GM19324 (cell line): ENCODE results near the gene CNPY4.
"Not testable (repeated sequence)": the region's sequence is repeated elsewhere in the genome, so short reads cannot be mapped to it uniquely, and the experiment has no call there.

Experiments used
- ATAC-seq: cut with Tn5 transposase; IDR thresholded peaks from one replicate; pipeline ENCODE4 v1.9.1; 2021; ENCODE audit warnings: mild to moderate bottlenecking, moderate library complexity; ENCODE audit not compliant: unreplicated experiment, low FRiP score

The CNPY4 gene

GRCh38 chr7:100118388-100119071 lies 904 bp upstream of the CNPY4 start:
- no peak for ATAC-seq

- ATAC-seq, result peak; percentile 29
These were observed 717 bp downstream of the CNPY4 start for GRCh38 chr7:100119970-100120732.

DNA sequence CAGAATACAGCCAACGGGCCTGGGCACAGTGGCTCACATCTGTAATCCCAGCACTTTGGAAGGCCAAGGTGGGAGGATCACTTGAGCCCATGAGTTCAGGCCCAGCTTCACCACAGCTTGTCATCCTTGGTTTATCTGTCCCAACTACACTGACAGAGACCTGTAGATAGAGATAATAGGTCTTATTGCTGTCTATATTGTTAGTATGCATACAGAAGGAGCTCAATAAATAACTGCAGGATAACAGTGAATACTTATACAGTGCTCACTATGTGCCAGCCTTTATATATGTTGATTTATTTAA lies 1.3 kb downstream of the CNPY4 start:
- ATAC-seq, result no peak

GRCh38 chr7:100122067-100122466 lies 2.6 kb downstream of the CNPY4 start:
- ATAC-seq, result no peak

DNA sequence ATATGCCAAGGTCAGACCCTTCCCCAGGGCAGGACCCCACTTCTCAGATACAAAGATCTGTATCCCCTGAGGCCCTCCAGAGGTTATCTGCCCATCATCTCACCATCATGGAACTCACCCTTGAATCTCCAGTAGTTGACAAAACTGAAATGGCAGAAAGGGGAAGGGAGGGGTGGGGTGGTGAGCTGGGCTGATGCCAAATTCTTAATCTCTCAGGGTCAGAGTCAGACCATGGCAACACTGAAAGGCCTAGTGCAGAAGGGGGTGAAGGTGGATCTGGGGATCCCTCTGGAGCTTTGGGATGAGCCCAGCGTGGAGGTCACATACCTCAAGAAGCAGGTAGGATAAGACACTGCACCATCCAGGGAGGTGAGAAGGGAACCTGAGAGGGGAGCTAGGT lies 3.1 kb downstream of the CNPY4 start:
- no peak for ATAC-seq

- ATAC-seq, result no peak
These were observed 5.1 kb downstream of the CNPY4 start for GRCh38 chr7:100124301-100125230.

DNA sequence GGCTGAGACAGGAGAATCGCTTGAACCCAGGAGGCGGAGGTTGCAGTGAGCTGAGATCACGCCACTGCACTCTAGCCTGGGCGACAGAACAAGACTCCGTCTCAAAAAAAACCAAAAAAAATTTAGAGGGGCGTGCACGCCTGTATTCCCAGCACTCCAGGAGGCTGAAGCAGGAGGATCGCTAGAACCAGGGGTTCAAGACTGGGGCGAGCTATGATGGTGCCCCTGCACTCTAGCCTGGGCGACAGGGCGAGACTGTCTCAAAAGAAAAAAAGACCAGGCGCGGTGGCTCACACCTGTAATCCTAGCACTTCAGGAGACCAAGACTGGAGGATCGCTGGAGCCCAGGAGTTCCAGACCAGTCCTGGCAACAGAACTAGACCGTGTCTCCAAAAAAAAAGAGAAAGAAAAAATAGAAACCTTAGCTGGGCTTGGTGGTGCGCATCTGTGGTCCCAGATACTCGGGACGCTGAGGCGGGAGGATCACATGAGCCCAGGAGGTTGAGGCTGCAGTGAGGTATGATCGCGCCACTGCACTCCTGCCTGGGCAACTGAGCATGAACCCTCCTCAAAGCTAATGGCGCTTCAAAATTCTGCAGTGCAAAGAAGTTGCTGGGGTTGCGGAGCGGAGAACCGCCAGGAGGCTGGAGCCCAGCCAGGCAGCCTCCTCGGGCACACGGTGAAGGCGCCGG lies 7.0 kb downstream of the CNPY4 start:
- ATAC-seq, result peak; percentile 24

DNA sequence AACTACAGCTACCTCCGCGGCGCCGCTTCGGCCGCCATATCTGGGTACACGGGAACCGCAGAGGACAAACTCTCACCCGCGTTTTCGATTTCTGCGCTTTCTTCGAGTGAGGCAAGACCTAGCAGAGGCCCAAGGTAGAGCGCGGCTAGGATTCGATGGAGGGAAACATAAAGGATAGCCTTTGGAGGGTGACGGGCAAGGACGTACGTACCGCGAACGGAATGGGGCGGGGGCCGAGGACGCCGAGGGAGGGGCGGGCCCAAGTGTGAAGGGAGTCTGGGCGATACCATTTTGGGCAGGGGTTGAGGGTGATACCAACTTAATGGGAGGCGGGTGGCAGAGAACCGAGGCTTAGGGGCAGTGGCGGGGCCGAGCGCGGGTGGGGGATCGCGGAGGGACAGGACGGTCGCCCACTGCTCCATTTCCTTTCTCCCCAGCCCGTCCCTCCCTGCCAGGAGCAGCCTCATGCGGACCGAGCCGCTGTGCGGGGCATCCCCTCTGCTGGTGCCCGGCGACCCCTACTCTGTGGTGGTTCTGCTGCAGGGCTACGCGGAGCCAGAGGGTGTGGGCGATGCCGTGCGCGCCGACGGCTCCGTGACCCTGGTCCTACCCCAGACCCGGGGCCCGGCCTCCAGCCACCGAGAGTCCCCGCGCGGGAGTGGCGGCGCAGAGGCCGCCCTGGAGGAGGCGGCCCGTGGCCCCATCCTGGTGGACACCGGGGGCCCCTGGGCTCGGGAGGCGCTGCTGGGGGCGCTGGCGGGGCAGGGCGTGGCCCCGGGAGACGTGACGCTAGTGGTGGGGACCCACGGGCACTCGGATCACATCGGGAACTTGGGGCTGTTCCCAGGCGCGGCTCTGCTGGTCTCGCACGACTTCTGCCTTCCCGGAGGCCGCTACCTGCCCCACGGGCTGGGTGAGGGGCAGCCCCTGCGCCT lies 7.8 kb downstream of the CNPY4 start, which contains the start of gene MBLAC1:
TSS of gene MBLAC1 (plus strand) at position 37 of the 935 bp plus-strand sequence. CDS start at position 466, 429 bp downstream.
- peak; percentile 62 for ATAC-seq

DNA sequence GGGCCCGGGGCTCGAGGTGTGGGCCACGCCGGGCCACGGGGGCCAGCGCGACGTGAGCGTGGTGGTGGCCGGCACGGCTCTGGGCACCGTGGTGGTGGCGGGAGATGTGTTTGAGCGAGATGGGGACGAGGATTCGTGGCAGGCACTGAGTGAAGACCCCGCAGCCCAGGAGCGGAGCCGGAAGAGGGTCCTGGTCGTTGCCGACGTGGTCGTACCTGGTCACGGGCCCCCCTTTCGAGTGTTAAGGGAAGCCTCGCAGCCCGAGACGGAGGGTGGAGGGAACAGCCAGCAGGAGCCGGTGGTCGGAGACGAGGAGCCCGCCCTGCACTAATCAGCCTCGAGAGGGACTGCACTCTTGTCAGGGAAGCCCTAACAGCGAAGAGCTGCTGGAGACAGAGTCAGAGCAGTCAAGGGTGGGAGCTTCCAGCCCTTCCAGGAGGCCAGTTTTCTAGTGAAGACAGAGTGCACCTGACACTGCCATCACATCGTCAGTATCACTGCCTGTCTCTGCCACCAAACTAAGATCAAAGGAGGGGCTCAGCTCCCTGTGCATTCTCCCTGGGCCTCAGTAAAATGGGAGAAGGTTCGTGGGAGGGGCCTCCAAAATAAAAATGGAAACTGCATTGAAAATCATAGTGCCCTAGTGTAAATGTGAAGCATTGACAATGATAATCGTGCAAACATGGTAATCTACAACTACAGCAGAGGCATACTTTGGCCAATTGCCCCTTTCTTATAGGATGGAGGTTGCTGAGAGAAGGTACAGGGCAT lies 8.6 kb downstream of the CNPY4 start:
- ATAC-seq, result no peak

- no peak for ATAC-seq
These were observed 9.2 kb downstream of the CNPY4 start for GRCh38 chr7:100128637-100128963.

GRCh38 chr7:100130220-100130607 lies 10.8 kb downstream of the CNPY4 start:
- not testable (repeated sequence) for ATAC-seq

DNA sequence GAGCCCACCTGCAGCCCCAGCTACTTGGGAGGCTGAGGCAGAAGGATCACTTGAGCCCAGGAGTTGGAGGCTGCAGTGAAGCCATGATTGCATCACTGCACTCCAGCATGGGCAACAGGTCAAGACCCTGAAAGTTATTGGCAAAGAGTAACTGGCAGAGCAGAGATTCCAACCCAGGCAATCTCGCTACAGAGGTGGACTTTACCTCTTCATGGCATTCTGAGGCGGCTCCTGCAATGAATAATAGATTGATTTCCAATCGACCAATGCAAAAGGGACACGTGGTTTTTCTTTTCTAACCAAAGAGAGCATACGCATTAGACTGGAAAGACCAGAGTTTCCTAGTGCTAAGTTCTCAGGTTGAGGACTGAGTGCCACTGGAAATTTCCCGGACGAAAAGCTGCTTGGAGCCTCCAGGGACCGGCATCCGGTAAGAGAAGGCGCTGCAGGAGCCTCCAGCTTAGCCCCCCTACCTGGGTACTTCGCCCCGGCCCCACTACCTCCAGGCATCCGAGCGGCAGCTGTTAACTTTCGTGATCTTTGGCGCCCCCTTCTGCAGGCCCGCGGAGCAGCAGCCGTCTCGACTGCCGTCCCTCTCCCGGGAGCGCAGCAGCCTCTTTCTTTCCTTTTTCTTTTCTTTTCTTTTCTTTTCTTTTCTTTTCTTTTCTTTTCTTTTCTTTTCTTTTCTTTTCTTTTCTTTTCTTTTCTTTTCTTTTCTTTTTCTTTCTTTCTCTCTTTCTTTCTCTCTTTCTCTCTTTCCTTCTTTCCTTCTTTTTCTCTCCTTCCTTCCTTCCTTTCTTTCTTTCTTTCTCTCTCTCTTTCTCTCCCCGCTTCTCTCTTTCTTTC lies 11.4 kb downstream of the CNPY4 start:
- ATAC-seq, result no peak

- no peak for ATAC-seq
These were observed 12.7 kb downstream of the CNPY4 start for GRCh38 chr7:100132126-100132525.

- ATAC-seq, result peak; percentile 54
These were observed 13.3 kb downstream of the CNPY4 start for GRCh38 chr7:100132697-100133151.

GRCh38 chr7:100137851-100138760 lies 18.7 kb downstream of the CNPY4 start:
- ATAC-seq, result no peak

- no peak for ATAC-seq
These were observed 22.1 kb downstream of the CNPY4 start for GRCh38 chr7:100141555-100141949.

GRCh38 chr7:100142461-100142860 lies 23.0 kb downstream of the CNPY4 start:
- ATAC-seq, result no peak
